Esophagus squamous epithelium (tissue), 5 donors: Measurements from ENCODE around the gene NDRG2. TPM values are rescaled to one million over a fixed set of nuclear protein-coding genes. Genes with fewer than 3 reads are reported as not detected.

ENCODE experiments used
- DNase-seq: peaks from one replicate; lab custom pipeline; 2025; lab: John Stamatoyannopoulos, UW
- H3K27ac ChIP-seq, 4 donors: fragments of 200-600 bp; sonication (generic); one replicate each; pipeline ENCODE4 v1.5.1; 2016 to 2019; ENCODE audit warnings: mild to moderate bottlenecking in 1 of 4
- H3K27me3 ChIP-seq, 4 donors: fragments of 200-600 bp; sonication (generic); 1 replicate in 3 of 4; 2 replicates in 1 of 4; pipeline versions ENCODE4 v1.5.1 to v1.6.0; 2017 to 2021; ENCODE audit warnings: antibody characterized with exemption in 1 of 4
- H3K36me3 ChIP-seq, 3 donors: fragments of 200-600 bp; sonication (generic); one replicate each; pipeline ENCODE4 v1.5.1; 2016 to 2019
- H3K4me1 ChIP-seq, 3 donors: fragments of 200-600 bp; sonication (generic); one replicate each; pipeline ENCODE4 v1.5.1; 2017 to 2019
- H3K4me3 ChIP-seq, 4 donors: fragments of 200-600 bp; sonication (generic); 1 replicate in 3 of 4; 2 replicates in 1 of 4; pipeline ENCODE4 v1.5.1; 2016 to 2019; ENCODE audit warnings: mild to moderate bottlenecking in 2 of 4, moderate library complexity in 1 of 4
- H3K9me3 ChIP-seq, 3 donors: fragments of 200-600 bp; sonication (generic); one replicate each; pipeline ENCODE4 v1.5.1; 2016 to 2019
- CTCF ChIP-seq, 6 experiments: fragments of 450-650 bp in 4 of 6; fragments of 200-600 bp in 2 of 6; sonication (generic) in 2 of 6; IDR thresholded peaks; one replicate each; pipeline ENCODE4 v1.5.1; 2016 to 2019; ENCODE audit warnings: antibody characterized with exemption in 6 of 6, mild to moderate bottlenecking in 4 of 6, moderate library complexity in 4 of 6
- POLR2A ChIP-seq, 4 donors: fragments of 450-650 bp; IDR thresholded peaks; one replicate each; pipeline ENCODE4 v1.6.1; 2017; ENCODE audit warnings: antibody characterized with exemption in 4 of 4, mild to moderate bottlenecking in 4 of 4, moderate library complexity in 3 of 4
- WGBS, 2 donors: methylation state at CpG; one replicate each; pipeline ENCODE4 v1.1.5; 2018; 5-methylcytosine and 5-hydroxymethylcytosine counted together
- intact Hi-C: fragments of 100-400 bp; cut with DNase I; formaldehyde crosslinking; loops from one replicate; pipeline ENCODE4 v1.15.0; 2022
- total RNA-seq, 4 donors: library from RNA; depleted of rRNA; stranded (reverse); fragments of >200 nt; gene quantifications; one replicate each; pipeline ENCODE4 v1.1.0, GENCODE V29; 2016
- donor health status: DM: yes; HTN: yes; CAD: no.

The NDRG2 gene
- total RNA-seq, 4 donors from 2014 or later: 96.3 to 209 (median 142) TPM

GRCh38 chr14:20997115-20997514 is 27.7 kb downstream of the NDRG2 start:
- DNase-seq: no peak
- no peaks in the 10 kb centered on the region for H3K9me3 ChIP-seq
- intact Hi-C loops: no loop called here
- peaks cover 8 to 54% (median 47%) of the 10 kb centered on the region in 3 donors for H3K36me3 ChIP-seq
- H3K27ac ChIP-seq: peak overlapping the region in 3 of 4 donors; percentile 71 to 89 (median 83)
- H3K4me1 ChIP-seq: peaks cover 9 to 64% (median 14%) of the 10 kb centered on the region in 3 donors
- 37 to 47% methylated on average over 4 of the region's 4 CpGs for WGBS, 2 donors
- no peak for TF ChIP-seq POLR2A (IDR thresholded peaks at IDR 0.05)
- TF ChIP-seq CTCF (IDR thresholded peaks at IDR 0.05): no peak
- H3K27me3 ChIP-seq: no peaks in the 10 kb centered on the region
- H3K4me3 ChIP-seq: peak overlapping the region in 1 of 4 donors; percentile 32

GRCh38 chr14:20996521-20996920 is 28.3 kb downstream of the NDRG2 start:
- H3K27ac ChIP-seq: peak overlapping the region in 3 of 4 donors; percentile 22 to 89 (median 83)
- 79% methylated on average over 9 of the region's 14 CpGs; no CpG with 5 or more reads in 1 of the 2 donors for WGBS, 2 donors
- intact Hi-C loops: no loop called here
- no peak for DNase-seq
- H3K4me3 ChIP-seq: no peak overlapping the region
- no peaks in the 10 kb centered on the region for H3K27me3 ChIP-seq
- TF ChIP-seq POLR2A (IDR thresholded peaks at IDR 0.05) (no peak), CTCF (IDR thresholded peaks at IDR 0.05) (no peak)
- H3K4me1 ChIP-seq: peaks cover 9 to 69% (median 18%) of the 10 kb centered on the region in 3 donors
- no peaks in the 10 kb centered on the region for H3K9me3 ChIP-seq
- H3K36me3 ChIP-seq: peaks cover 8 to 60% (median 50%) of the 10 kb centered on the region in 3 donors

GRCh38 chr14:20989787-20990600 is 34.9 kb downstream of the NDRG2 start, which contains the start of gene METTL17:
Gene METTL17, plus strand, starts transcription at chr14:20989980. Its CDS starts 23 bp downstream, at chr14:20990003.
- Histone ChIP-seq H3K36me3 (peaks cover 6 to 37% (median 29%) of the 10 kb centered on the region in 3 donors), H3K27me3 (no peaks in the 10 kb centered on the region), H3K4me1 (peaks cover 26 to 59% (median 29%) of the 10 kb centered on the region in 3 donors), H3K4me3 (peak within 1 kb of the TSS; percentile 62 to 83 (median 77)), H3K9me3 (no peaks in the 10 kb centered on the region), H3K27ac (peak within 1 kb of the TSS; percentile 77 to 92 (median 92))
- intact Hi-C loops: no loop called here
- WGBS, 2 donors: 0% methylated on average over 10 to 12 of the region's 42 CpGs
- TF ChIP-seq POLR2A (IDR thresholded peaks at IDR 0.05) (peak in 1 of 4 donors; percentile 73), CTCF (IDR thresholded peaks at IDR 0.05) (peak in 3 of 6 experiments; percentile 5 to 48 (median 30))
- peak; percentile 68 for DNase-seq

- Histone ChIP-seq H3K36me3 (peaks cover 0 to 31% (median 24%) of the 10 kb centered on the region in 3 donors), H3K27me3 (no peaks in the 10 kb centered on the region), H3K27ac (peak overlapping the region; percentile 77 to 92 (median 92)), H3K9me3 (no peaks in the 10 kb centered on the region), H3K4me1 (peaks cover 26 to 59% (median 29%) of the 10 kb centered on the region in 3 donors), H3K4me3 (peak overlapping the region; percentile 62 to 83 (median 77))
- TF ChIP-seq POLR2A (IDR thresholded peaks at IDR 0.05): no peak
- TF ChIP-seq CTCF (IDR thresholded peaks at IDR 0.05): no peak
- intact Hi-C loops: no loop called here
- 0 to 1% methylated on average over 11 of the region's 11 CpGs for WGBS, 2 donors
- DNase-seq: no peak
These were observed 35.4 kb downstream of the NDRG2 start for GRCh38 chr14:20989471-20989786.
